Measurements from ENCODE around the gene SCO2. TPM values are rescaled to one million over a fixed set of nuclear protein-coding genes. Genes with fewer than 3 reads are reported as not detected.
A peak's percentile ranks its signal among the peaks of the same experiment; 100 is the strongest.

SCO2 gene
- polyA plus RNA-seq, 1 donor from 2014 or later = 9.6 TPM

DNA sequence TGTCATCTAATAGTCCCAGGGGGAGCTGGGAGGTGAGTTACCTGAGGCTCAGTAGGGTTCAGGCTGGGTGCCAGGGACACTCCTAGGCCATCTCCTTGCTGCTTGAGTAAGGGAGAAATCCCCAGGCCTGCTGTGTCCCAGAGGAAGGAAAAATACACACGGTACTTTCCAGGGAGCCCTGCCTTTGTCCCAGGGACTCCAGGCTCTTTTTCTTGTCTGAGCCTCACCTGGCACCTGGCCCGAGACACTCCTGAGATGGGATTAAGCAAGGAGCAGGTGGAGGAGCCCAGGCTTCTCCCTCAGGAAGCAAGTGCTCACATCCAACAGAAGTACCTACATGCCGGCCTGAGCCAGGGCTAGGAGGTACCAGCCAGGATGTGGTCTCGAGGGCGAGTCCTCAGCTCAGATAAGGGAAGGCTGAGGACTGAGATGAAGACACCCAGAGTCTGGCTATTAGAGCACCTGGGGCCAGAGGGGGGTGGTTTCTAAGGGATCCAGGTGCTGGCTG is 19.4 kb upstream of the SCO2 start:
- Histone ChIP-seq H3K4me2 (ENCODE audit: low read length) (no peak overlapping the region), H3K27me3 (ENCODE audit: insufficient read depth, low read depth, low read length) (peaks cover 13% of the 10 kb centered on the region), H2AFZ (ENCODE audit: low read depth, low read length) (no peak overlapping the region), H4K20me1 (ENCODE audit: insufficient read depth) (no peaks in the 10 kb centered on the region), H3K9me2 (ENCODE audit: insufficient read depth, low read length) (no peaks in the 10 kb centered on the region), H3K27ac (ENCODE audit: low read length) (no peak overlapping the region), H3K79me2 (replicated peaks; ENCODE audit: insufficient read depth, low read length) (no peaks in the 10 kb centered on the region), H3K9ac (ENCODE audit: low read length) (no peak overlapping the region), H3K4me3 (ENCODE audit: low read length) (no peak overlapping the region), H3K9me3 (ENCODE audit: low read length) (no peaks in the 10 kb centered on the region), H3F3A (ENCODE audit: insufficient read depth, low read length, poor library complexity, severe bottlenecking) (no peaks in the 10 kb centered on the region), H3K36me3 (ENCODE audit: insufficient read depth, low read length) (no peaks in the 10 kb centered on the region)
- no peak for TF ChIP-seq EP300 (conservative IDR thresholded peaks at IDR 0.05; ENCODE audit: poor library complexity, severe bottlenecking)
- TF ChIP-seq, protein P1, sequence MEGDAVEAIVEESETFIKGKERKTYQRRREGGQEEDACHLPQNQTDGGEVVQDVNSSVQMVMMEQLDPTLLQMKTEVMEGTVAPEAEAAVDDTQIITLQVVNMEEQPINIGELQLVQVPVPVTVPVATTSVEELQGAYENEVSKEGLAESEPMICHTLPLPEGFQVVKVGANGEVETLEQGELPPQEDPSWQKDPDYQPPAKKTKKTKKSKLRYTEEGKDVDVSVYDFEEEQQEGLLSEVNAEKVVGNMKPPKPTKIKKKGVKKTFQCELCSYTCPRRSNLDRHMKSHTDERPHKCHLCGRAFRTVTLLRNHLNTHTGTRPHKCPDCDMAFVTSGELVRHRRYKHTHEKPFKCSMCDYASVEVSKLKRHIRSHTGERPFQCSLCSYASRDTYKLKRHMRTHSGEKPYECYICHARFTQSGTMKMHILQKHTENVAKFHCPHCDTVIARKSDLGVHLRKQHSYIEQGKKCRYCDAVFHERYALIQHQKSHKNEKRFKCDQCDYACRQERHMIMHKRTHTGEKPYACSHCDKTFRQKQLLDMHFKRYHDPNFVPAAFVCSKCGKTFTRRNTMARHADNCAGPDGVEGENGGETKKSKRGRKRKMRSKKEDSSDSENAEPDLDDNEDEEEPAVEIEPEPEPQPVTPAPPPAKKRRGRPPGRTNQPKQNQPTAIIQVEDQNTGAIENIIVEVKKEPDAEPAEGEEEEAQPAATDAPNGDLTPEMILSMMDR (IDR thresholded peaks at IDR 0.05; ENCODE audit: poor library complexity, severe bottlenecking) = no peak
- no peak for TF ChIP-seq RAD21 (conservative IDR thresholded peaks at IDR 0.05)
- no peak for TF ChIP-seq MXI1 (conservative IDR thresholded peaks at IDR 0.05; ENCODE audit: poor library complexity, severe bottlenecking)
- TF ChIP-seq EZH2 (IDR thresholded peaks at IDR 0.05; ENCODE audit: borderline replicate concordance, insufficient read depth, low read length, poor library complexity, severe bottlenecking) = no peak
- no peak for TF ChIP-seq SMC3 (conservative IDR thresholded peaks at IDR 0.05; ENCODE audit: poor library complexity)
- TF ChIP-seq POLR2AphosphoS5 (IDR thresholded peaks at IDR 0.05) = no peak
- no peak for TF ChIP-seq TAF1 (IDR thresholded peaks at IDR 0.05; ENCODE audit: low read depth)
- TF ChIP-seq, protein P2, sequence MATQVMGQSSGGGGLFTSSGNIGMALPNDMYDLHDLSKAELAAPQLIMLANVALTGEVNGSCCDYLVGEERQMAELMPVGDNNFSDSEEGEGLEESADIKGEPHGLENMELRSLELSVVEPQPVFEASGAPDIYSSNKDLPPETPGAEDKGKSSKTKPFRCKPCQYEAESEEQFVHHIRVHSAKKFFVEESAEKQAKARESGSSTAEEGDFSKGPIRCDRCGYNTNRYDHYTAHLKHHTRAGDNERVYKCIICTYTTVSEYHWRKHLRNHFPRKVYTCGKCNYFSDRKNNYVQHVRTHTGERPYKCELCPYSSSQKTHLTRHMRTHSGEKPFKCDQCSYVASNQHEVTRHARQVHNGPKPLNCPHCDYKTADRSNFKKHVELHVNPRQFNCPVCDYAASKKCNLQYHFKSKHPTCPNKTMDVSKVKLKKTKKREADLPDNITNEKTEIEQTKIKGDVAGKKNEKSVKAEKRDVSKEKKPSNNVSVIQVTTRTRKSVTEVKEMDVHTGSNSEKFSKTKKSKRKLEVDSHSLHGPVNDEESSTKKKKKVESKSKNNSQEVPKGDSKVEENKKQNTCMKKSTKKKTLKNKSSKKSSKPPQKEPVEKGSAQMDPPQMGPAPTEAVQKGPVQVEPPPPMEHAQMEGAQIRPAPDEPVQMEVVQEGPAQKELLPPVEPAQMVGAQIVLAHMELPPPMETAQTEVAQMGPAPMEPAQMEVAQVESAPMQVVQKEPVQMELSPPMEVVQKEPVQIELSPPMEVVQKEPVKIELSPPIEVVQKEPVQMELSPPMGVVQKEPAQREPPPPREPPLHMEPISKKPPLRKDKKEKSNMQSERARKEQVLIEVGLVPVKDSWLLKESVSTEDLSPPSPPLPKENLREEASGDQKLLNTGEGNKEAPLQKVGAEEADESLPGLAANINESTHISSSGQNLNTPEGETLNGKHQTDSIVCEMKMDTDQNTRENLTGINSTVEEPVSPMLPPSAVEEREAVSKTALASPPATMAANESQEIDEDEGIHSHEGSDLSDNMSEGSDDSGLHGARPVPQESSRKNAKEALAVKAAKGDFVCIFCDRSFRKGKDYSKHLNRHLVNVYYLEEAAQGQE (IDR thresholded peaks at IDR 0.05; ENCODE audit: borderline replicate concordance) = no peak

DNA sequence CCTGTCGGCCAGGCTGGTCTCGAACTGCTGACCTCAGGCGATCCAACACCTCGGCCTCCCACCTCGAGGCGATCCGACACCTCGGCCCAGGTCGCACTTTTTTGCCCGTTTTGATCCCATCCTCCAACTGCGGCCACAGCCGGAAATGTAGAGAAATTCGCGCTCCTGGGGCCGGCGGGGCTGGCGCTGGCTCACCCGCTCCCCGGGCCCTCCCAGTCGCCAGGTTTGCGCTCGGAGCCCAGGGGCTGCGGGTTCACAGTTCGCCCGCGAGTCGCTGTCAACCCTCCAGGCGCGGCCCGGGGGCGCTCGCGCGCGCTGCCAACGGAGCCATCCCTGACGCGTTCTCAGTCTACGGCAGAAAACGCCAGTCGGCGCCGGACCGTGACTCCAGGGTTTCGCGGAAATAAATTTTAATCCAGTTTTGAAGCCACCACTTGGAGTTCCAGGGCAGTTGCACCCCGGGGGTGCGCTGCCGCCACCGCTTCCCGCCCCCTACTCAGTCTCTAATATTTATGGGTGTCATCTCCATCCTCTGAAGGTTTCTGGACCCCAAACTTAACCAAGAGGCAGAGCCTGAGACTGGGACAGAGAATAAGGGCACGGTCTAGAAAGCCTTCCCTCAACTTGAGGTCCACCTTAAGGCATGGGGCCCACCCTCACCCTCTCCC is 18.8 kb upstream of the SCO2 start:
- Histone ChIP-seq H3F3A (ENCODE audit: insufficient read depth, low read length, poor library complexity, severe bottlenecking) (no peaks in the 10 kb centered on the region), H3K4me2 (ENCODE audit: low read length) (no peak overlapping the region), H3K9me2 (ENCODE audit: insufficient read depth, low read length) (no peaks in the 10 kb centered on the region), H3K79me2 (replicated peaks; ENCODE audit: insufficient read depth, low read length) (no peaks in the 10 kb centered on the region), H3K9me3 (ENCODE audit: low read length) (no peaks in the 10 kb centered on the region), H3K4me3 (ENCODE audit: low read length) (peak overlapping the region; percentile 33), H2AFZ (ENCODE audit: low read depth, low read length) (no peak overlapping the region), H3K36me3 (ENCODE audit: insufficient read depth, low read length) (no peaks in the 10 kb centered on the region), H3K27ac (ENCODE audit: low read length) (no peak overlapping the region), H4K20me1 (ENCODE audit: insufficient read depth) (no peaks in the 10 kb centered on the region), H3K9ac (ENCODE audit: low read length) (no peak overlapping the region), H3K27me3 (ENCODE audit: insufficient read depth, low read depth, low read length) (peaks cover 13% of the 10 kb centered on the region)
- TF ChIP-seq MXI1 (conservative IDR thresholded peaks at IDR 0.05; ENCODE audit: poor library complexity, severe bottlenecking) (no peak), TAF1 (IDR thresholded peaks at IDR 0.05; ENCODE audit: low read depth) (no peak), EZH2 (IDR thresholded peaks at IDR 0.05; ENCODE audit: borderline replicate concordance, insufficient read depth, low read length, poor library complexity, severe bottlenecking) (no peak), RAD21 (conservative IDR thresholded peaks at IDR 0.05) (peak; percentile 10), POLR2AphosphoS5 (IDR thresholded peaks at IDR 0.05) (no peak)
- TF ChIP-seq, protein P2 (IDR thresholded peaks at IDR 0.05; ENCODE audit: borderline replicate concordance) = no peak
- TF ChIP-seq, protein P1 (IDR thresholded peaks at IDR 0.05; ENCODE audit: poor library complexity, severe bottlenecking) = peak; percentile 61

Measured in neural cell (in vitro differentiated cells).